T-cell (primary cell): ENCODE data around the gene RAP2A. TPM values are rescaled to one million over a fixed set of nuclear protein-coding genes. Genes with fewer than 3 reads are reported as not detected.

Experiments used
- ATAC-seq, 4 experiments: fragments of 200-7000 bp in 3 of 4; fragments of 150-1000 bp in 1 of 4; cut with Tn5 transposase; replicated peaks in 1 of 4; 1 replicate in 3 of 4; 2 replicates in 1 of 4; pipeline ENCODE4 v1.10.0; 2021; ENCODE audit warnings: moderate library complexity in 3 of 4, mild to moderate bottlenecking in 2 of 4, moderate number of reproducible peaks in 1 of 4
- CTCF ChIA-PET, 2 donors: fragments of 300-600 bp; sonication (Branson Sonifier 250); formaldehyde crosslinking; loops; one replicate each; lab custom pipeline; 2022; ENCODE audit warnings: antibody characterized with exemption in 2 of 2; lab: Charles Lee
- POLR2A ChIA-PET, 2 donors: fragments of 300-600 bp; sonication (Branson Sonifier 250); formaldehyde crosslinking; loops; one replicate each; lab custom pipeline; 2022; ENCODE audit warnings: antibody characterized with exemption in 2 of 2; lab: Charles Lee
- DNase-seq, 35 experiments: peaks; one replicate each; pipeline versions ENCODE4 v3.0.0 to v3.0.0-alpha.2; 2013 to 2023
- H3K27ac ChIP-seq: one replicate; pipeline ENCODE4 v1.5.1; 2013; ENCODE audit warnings: low read length
- H3K27me3 ChIP-seq, 2 experiments: replicated peaks in 1 of 2; 1 replicate in 1 of 2; 2 replicates in 1 of 2; pipeline versions ENCODE4 v1.6.1 to v1.7.0; 2013; ENCODE audit warnings: low read length in 1 of 2, mixed read lengths in 1 of 2; ENCODE audit not compliant: control insufficient read depth in 2 of 2, insufficient read depth in 2 of 2; ENCODE audit errors: extremely low read depth in 1 of 2
- H3K36me3 ChIP-seq, 2 donors: 1 replicate in 1 of 2; 2 replicates in 1 of 2; pipeline versions ENCODE4 v1.6.1 to v1.7.0; 2013; ENCODE audit warnings: low read length in 1 of 2; ENCODE audit not compliant: control insufficient read depth in 2 of 2, insufficient read depth in 1 of 2; ENCODE audit errors: extremely low read depth in 1 of 2
- H3K4me1 ChIP-seq, 2 experiments: 1 replicate in 1 of 2; 2 replicates in 1 of 2; pipeline versions ENCODE4 v1.6.1 to v1.7.0; 2013; ENCODE audit warnings: low read length in 2 of 2, mixed read lengths in 1 of 2; ENCODE audit not compliant: insufficient read depth in 2 of 2, control insufficient read depth in 1 of 2; ENCODE audit errors: extremely low read depth in 1 of 2
- H3K4me3 ChIP-seq, 2 donors: 1 replicate in 1 of 2; 2 replicates in 1 of 2; pipeline versions ENCODE4 v1.5.1 to v1.7.0; 2013; ENCODE audit warnings: mild to moderate bottlenecking in 2 of 2, low read length in 1 of 2, moderate library complexity in 1 of 2; ENCODE audit not compliant: control insufficient read depth in 1 of 2; ENCODE audit errors: extremely low read depth in 1 of 2
- H3K9me3 ChIP-seq: 2 replicates; pipeline ENCODE4 v1.7.0; 2013
- H3K27ac Mint-ChIP-seq, 2 donors: one replicate each; pipeline ENCODE4 v1.8.0; 2020 to 2021; ENCODE audit warnings: mild to moderate bottlenecking in 2 of 2, mixed read lengths in 2 of 2
- H3K27me3 Mint-ChIP-seq, 2 donors: one replicate each; pipeline ENCODE4 v1.8.0; 2021 to 2022; ENCODE audit warnings: mixed read lengths in 2 of 2
- H3K36me3 Mint-ChIP-seq: one replicate; pipeline ENCODE4 v1.8.0; 2021; ENCODE audit warnings: mixed read lengths
- H3K4me1 Mint-ChIP-seq, 3 donors: one replicate each; pipeline ENCODE4 v1.8.0; 2020 to 2022; ENCODE audit warnings: mixed read lengths in 3 of 3, mild to moderate bottlenecking in 1 of 3
- H3K4me3 Mint-ChIP-seq, 3 donors: one replicate each; pipeline ENCODE4 v1.8.0; 2020 to 2022; ENCODE audit warnings: mild to moderate bottlenecking in 3 of 3, mixed read lengths in 3 of 3, moderate library complexity in 3 of 3
- H3K9me3 Mint-ChIP-seq, 3 donors: one replicate each; pipeline ENCODE4 v1.8.0; 2020 to 2022; ENCODE audit warnings: mixed read lengths in 3 of 3
- WGBS: methylation state at CpG from one replicate; pipeline ENCODE4 v1.1.5; 2013; ENCODE audit warnings: missing lambda C conversion rate; ENCODE audit not compliant: insufficient coverage; 5-methylcytosine and 5-hydroxymethylcytosine counted together
- total RNA-seq, 35 experiments: library from RNA in 6 of 35; stranded (reverse) in 6 of 35; fragments of 120-200 nt in 1 of 35; gene quantifications; one replicate each; pipeline versions ENCODE4 v1.2.1 to v1.2.4 and lab custom pipeline; 2013 to 2026

RAP2A gene
- total RNA-seq, 5 donors from 2014 or later (not counting 1 experiment from before 2014, with no cell fraction given) = 14.0 to 25.6 (median 20.2) TPM

DNA sequence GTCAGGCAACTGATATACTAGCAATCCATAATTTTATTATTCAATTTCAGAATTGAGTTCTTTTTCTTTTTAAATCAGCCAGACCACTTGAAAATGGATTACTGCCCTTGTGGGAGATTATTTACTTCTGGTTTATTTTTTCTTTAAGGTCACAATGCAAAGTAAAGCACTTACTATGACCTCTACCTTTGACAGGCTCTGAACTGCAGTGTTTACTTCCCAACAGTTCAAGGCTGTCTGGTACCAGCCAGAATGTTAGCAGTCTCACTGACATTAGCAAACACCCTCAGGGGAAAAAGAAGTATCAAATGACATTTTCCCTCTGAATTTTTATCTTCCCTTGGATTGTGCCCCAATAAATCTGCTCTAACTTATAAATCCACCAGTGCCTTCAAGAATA is 57.5 kb downstream of the RAP2A start:
- no peaks in the 10 kb centered on the region for H3K4me1 ChIP-seq
- H3K27me3 Mint-ChIP-seq = peaks cover 0 to 15% of the 10 kb centered on the region in 2 donors
- H3K4me3 Mint-ChIP-seq = no peak overlapping the region
- ChIA-PET POLR2A (no interaction called here), CTCF (no interaction called here)
- H3K36me3 ChIP-seq = no peaks in the 10 kb centered on the region
- no peak for DNase-seq
- no peaks in the 10 kb centered on the region for H3K36me3 Mint-ChIP-seq
- H3K9me3 Mint-ChIP-seq = peaks cover 0 to 17% (median 4%) of the 10 kb centered on the region in 3 donors
- H3K9me3 ChIP-seq = no peaks in the 10 kb centered on the region
- H3K27ac Mint-ChIP-seq = no peak overlapping the region
- H3K4me1 Mint-ChIP-seq = no peaks in the 10 kb centered on the region
- no peak overlapping the region for H3K4me3 ChIP-seq
- no peaks in the 10 kb centered on the region for H3K27me3 ChIP-seq
- ATAC-seq = no peak
- H3K27ac ChIP-seq = no peak overlapping the region

DNA sequence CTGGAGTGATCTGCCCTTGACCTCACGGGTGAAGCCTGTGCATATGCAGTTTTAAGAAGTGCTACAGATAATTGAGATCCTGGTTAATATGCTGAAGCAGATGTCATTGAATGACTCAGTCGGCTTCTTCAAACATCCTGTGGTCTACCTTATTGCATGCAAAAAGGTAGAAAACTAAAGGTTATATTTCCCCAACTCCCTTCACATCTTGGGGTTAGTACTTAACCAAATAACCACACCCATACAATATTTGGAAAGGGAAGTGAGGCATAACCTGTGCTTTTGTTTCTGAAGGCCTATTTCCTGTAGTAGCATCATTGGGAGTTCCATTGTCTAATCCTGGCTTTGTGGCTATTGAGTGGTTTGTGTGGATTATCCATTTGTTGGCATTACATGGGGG is 58.3 kb downstream of the RAP2A start:
- no peaks in the 10 kb centered on the region for H3K4me1 Mint-ChIP-seq
- H3K4me3 Mint-ChIP-seq = no peak overlapping the region
- ChIA-PET CTCF (no interaction called here), POLR2A (no interaction called here)
- H3K9me3 Mint-ChIP-seq = peaks cover 0 to 17% (median 4%) of the 10 kb centered on the region in 3 donors
- Histone ChIP-seq H3K4me1 (no peaks in the 10 kb centered on the region), H3K27me3 (no peaks in the 10 kb centered on the region), H3K9me3 (no peaks in the 10 kb centered on the region), H3K27ac (no peak overlapping the region), H3K4me3 (no peak overlapping the region), H3K36me3 (no peaks in the 10 kb centered on the region)
- no peaks in the 10 kb centered on the region for H3K36me3 Mint-ChIP-seq
- no peak for ATAC-seq
- peaks cover 0 to 15% of the 10 kb centered on the region in 2 donors for H3K27me3 Mint-ChIP-seq
- no CpG with 5 or more reads among the region's 2 CpGs for WGBS
- DNase-seq = no peak
- no peak overlapping the region for H3K27ac Mint-ChIP-seq

- H3K9me3 ChIP-seq = no peaks in the 10 kb centered on the region
- Mint-ChIP-seq H3K9me3 (peaks cover 0 to 17% (median 4%) of the 10 kb centered on the region in 3 donors), H3K4me3 (no peak overlapping the region), H3K27ac (no peak overlapping the region), H3K4me1 (no peaks in the 10 kb centered on the region), H3K36me3 (no peaks in the 10 kb centered on the region), H3K27me3 (peaks cover 0 to 19% of the 10 kb centered on the region in 2 donors)
- H3K27me3 ChIP-seq = no peaks in the 10 kb centered on the region
- H3K4me1 ChIP-seq = no peaks in the 10 kb centered on the region
- H3K36me3 ChIP-seq = no peaks in the 10 kb centered on the region
- WGBS = 100% methylated on average over 2 of the region's 2 CpGs
- ChIA-PET POLR2A (no interaction called here), CTCF (no interaction called here)
- H3K27ac ChIP-seq = no peak overlapping the region
- no peak overlapping the region for H3K4me3 ChIP-seq
- DNase-seq (no peak), ATAC-seq (no peak)
Observed at GRCh38 chr13:97492684-97493371, 58.9 kb downstream of the RAP2A start.

DNA sequence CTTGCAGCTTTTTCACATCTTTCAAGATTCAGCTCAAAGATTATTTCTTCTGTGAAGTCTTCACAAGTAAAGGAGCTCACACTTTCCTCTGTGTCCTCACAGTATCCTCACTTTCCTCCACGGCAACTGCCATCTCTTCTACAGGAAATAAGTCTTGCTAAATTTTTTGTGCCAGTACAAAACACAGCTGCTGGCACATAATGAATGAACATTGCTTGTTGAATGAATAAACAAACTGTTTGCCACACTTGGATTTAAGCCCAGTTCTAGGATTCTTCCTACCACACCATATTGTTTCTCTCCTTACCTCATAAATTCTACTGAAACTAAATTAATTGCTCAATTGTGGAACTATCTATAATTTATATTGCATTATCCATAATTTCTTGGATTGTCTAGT is 59.5 kb downstream of the RAP2A start:
- H3K27ac Mint-ChIP-seq = no peak overlapping the region
- ChIA-PET CTCF (no interaction called here), POLR2A (no interaction called here)
- no CpG with 5 or more reads among the region's 1 CpG for WGBS
- no peaks in the 10 kb centered on the region for H3K36me3 Mint-ChIP-seq
- peaks cover 0 to 17% (median 4%) of the 10 kb centered on the region in 3 donors for H3K9me3 Mint-ChIP-seq
- H3K27me3 Mint-ChIP-seq = peaks cover 2 to 24% of the 10 kb centered on the region in 2 donors
- Histone ChIP-seq H3K4me3 (no peak overlapping the region), H3K4me1 (no peaks in the 10 kb centered on the region), H3K27ac (no peak overlapping the region), H3K27me3 (no peaks in the 10 kb centered on the region), H3K36me3 (no peaks in the 10 kb centered on the region), H3K9me3 (no peaks in the 10 kb centered on the region)
- DNase-seq (no peak), ATAC-seq (no peak)
- H3K4me3 Mint-ChIP-seq = no peak overlapping the region
- H3K4me1 Mint-ChIP-seq = no peaks in the 10 kb centered on the region

- no peak overlapping the region for H3K4me3 ChIP-seq
- DNase-seq = no peak
- Mint-ChIP-seq H3K27ac (no peak overlapping the region), H3K36me3 (no peaks in the 10 kb centered on the region), H3K4me1 (no peaks in the 10 kb centered on the region), H3K9me3 (peaks cover 0 to 11% (median 4%) of the 10 kb centered on the region in 3 donors), H3K4me3 (no peak overlapping the region), H3K27me3 (peaks cover 4 to 24% of the 10 kb centered on the region in 2 donors)
- ChIA-PET CTCF (interaction anchor here in 1 of 2 donors (0.7 kb wide), 1 partner anchor 539 kb away, joined by 3 read pairs; no protein-coding TSS in a partner anchor), POLR2A (no interaction called here)
- no peaks in the 10 kb centered on the region for H3K27me3 ChIP-seq
- ATAC-seq = no peak
- H3K9me3 ChIP-seq = no peaks in the 10 kb centered on the region
- no peaks in the 10 kb centered on the region for H3K4me1 ChIP-seq
- 79% methylated on average over 2 of the region's 8 CpGs for WGBS
- H3K36me3 ChIP-seq = no peaks in the 10 kb centered on the region
- no peak overlapping the region for H3K27ac ChIP-seq
Observed at GRCh38 chr13:97495678-97496077, 61.7 kb downstream of the RAP2A start.

GRCh38 chr13:97496511-97496910 is 62.5 kb downstream of the RAP2A start:
- ChIA-PET CTCF (no interaction called here), POLR2A (no interaction called here)
- Histone ChIP-seq H3K27ac (no peak overlapping the region), H3K36me3 (no peaks in the 10 kb centered on the region), H3K4me1 (no peaks in the 10 kb centered on the region), H3K9me3 (no peaks in the 10 kb centered on the region), H3K4me3 (no peak overlapping the region), H3K27me3 (no peaks in the 10 kb centered on the region)
- Mint-ChIP-seq H3K4me3 (no peak overlapping the region), H3K36me3 (no peaks in the 10 kb centered on the region), H3K4me1 (no peaks in the 10 kb centered on the region), H3K27me3 (peaks cover 4 to 28% of the 10 kb centered on the region in 2 donors), H3K9me3 (peaks cover 0 to 3% (median 0%) of the 10 kb centered on the region in 3 donors), H3K27ac (no peak overlapping the region)
- DNase-seq = no peak
- ATAC-seq = no peak
- 67% methylated on average over 1 of the region's 2 CpGs for WGBS
